Subcutaneous adipose tissue (tissue), 4 donors: Measurements from ENCODE around the gene PSG7. TPM values are rescaled to one million over a fixed set of nuclear protein-coding genes. Genes with fewer than 3 reads are reported as not detected.
"Not testable (repeated sequence)": the region's sequence is repeated elsewhere in the genome, so short reads cannot be mapped to it uniquely, and the experiment has no call there.

Experiments used
- CTCF ChIP-seq: fragments of 450-650 bp; IDR thresholded peaks from one replicate; pipeline ENCODE4 v1.5.1; 2016; ENCODE audit warnings: low read depth, mild to moderate bottlenecking, control low read depth, antibody characterized with exemption, moderate library complexity
- total RNA-seq, 4 donors: library from RNA; depleted of rRNA; stranded (reverse); fragments of >200 nt; gene quantifications; one replicate each; pipeline ENCODE4 v1.1.0, GENCODE V29; 2016

The PSG7 gene
- total RNA-seq: not detected

- not testable (repeated sequence) for TF ChIP-seq CTCF
Measured at GRCh38 chr19:42937107-42937506, at the start of gene PSG7. Gene PSG7 (minus strand): TSS chr19:42937207. CDS start chr19:42937076, 131 bp downstream.

- TF ChIP-seq CTCF: no peak
Measured at GRCh38 chr19:42985588-42985987, 48.6 kb upstream of the PSG7 start.

- no peak for TF ChIP-seq CTCF
Measured at GRCh38 chr19:42965176-42965575, 28.2 kb upstream of the PSG7 start.

GRCh38 chr19:42961119-42961518, 24.1 kb upstream of the PSG7 start:
- TF ChIP-seq CTCF: no peak

GRCh38 chr19:42942187-42942789, 5.3 kb upstream of the PSG7 start:
- no peak for TF ChIP-seq CTCF

- no peak for TF ChIP-seq CTCF
Measured at GRCh38 chr19:42928896-42929295, 8.1 kb downstream of the PSG7 start.

- TF ChIP-seq CTCF: no peak
Measured at GRCh38 chr19:42926781-42927180, 10.2 kb downstream of the PSG7 start.
